Mammary epithelial cell (primary cell): ENCODE measurements around the gene CRAMP1.

Source experiments
- EZH2 ChIP-seq: IDR thresholded peaks from 2 replicates; pipeline ENCODE4 v1.6.1; 2012; ENCODE audit warnings: low read length, inconsistent platforms, borderline replicate concordance
- TF ChIP-seq, protein P1 (sequence below), 2 donors: IDR thresholded peaks in 1 of 2; conservative IDR thresholded peaks in 1 of 2; 2 replicates each; pipeline ENCODE4 v1.5.1; 2011 to 2012; ENCODE audit warnings: inconsistent platforms in 2 of 2, low read length in 2 of 2, mild to moderate bottlenecking in 2 of 2, control low read depth in 1 of 2, low read depth in 1 of 2; ENCODE audit not compliant: insufficient read depth in 1 of 2; ENCODE audit errors: extremely low read depth in 1 of 2

DNA sequence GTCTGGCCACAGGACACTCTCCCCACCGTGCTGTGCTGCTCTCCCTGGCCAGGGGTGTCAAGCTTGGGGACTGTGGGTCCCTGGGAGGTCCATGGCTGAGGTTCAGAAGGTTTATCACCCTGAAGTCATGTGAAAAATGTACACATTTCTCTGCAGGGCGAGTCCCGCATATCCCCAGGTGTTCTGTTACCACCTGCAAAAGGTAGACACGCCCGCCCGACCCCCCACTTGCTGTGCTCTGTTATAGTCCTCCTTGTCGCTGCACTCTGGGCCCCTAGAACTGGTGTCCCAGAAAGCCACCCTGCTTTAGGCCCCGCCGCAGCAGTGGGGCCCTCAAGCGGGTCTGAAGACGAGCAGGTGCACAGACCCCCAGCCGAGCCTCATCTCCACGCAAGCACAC, 77.7 kb downstream of the CRAMP1 start:
- TF ChIP-seq, protein P1, sequence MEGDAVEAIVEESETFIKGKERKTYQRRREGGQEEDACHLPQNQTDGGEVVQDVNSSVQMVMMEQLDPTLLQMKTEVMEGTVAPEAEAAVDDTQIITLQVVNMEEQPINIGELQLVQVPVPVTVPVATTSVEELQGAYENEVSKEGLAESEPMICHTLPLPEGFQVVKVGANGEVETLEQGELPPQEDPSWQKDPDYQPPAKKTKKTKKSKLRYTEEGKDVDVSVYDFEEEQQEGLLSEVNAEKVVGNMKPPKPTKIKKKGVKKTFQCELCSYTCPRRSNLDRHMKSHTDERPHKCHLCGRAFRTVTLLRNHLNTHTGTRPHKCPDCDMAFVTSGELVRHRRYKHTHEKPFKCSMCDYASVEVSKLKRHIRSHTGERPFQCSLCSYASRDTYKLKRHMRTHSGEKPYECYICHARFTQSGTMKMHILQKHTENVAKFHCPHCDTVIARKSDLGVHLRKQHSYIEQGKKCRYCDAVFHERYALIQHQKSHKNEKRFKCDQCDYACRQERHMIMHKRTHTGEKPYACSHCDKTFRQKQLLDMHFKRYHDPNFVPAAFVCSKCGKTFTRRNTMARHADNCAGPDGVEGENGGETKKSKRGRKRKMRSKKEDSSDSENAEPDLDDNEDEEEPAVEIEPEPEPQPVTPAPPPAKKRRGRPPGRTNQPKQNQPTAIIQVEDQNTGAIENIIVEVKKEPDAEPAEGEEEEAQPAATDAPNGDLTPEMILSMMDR (conservative IDR thresholded peaks at IDR 0.05 in 1 of 2, IDR thresholded peaks at IDR 0.05 in 1 of 2; ENCODE audit: extremely low read depth in 1 of 2, insufficient read depth in 1 of 2, low read depth in 1 of 2, low read length in 2 of 2): no peak
- TF ChIP-seq EZH2: no peak
